DND-41 (cell line): Measurements from ENCODE around the gene AXIN1.

Experiments used
- EZH2 ChIP-seq: IDR thresholded peaks from 3 replicates; pipeline ENCODE4 v1.6.1; 2012; ENCODE audit warnings: borderline replicate concordance, low read depth, mild to moderate bottlenecking, moderate library complexity, low read length, inconsistent platforms; ENCODE audit not compliant: severe bottlenecking
- TF ChIP-seq, protein P1 (sequence below): IDR thresholded peaks from 2 replicates; pipeline ENCODE4 v1.5.1; 2012; ENCODE audit warnings: borderline replicate concordance, low read length, moderate library complexity, mild to moderate bottlenecking; ENCODE audit not compliant: poor library complexity, severe bottlenecking; ENCODE audit errors: extremely low read depth

DNA sequence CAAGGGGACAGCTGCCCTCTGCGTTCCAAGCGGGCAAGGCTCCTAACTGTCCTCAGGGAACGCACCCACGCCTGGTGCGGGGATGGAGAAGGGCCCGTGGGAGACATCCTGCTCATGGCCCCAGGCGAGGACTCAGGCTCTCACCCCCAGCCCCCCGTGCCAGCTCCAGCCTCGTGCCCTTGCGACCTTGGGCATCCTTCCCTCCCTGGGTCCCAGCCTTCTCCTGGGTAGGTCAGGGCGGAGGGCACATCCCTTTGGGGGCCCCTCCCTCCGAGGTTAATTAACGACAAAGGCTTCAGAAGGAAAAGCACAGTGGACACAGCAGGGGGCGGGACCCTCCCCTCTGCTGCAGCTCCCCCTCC lies 26.3 kb upstream of the AXIN1 start:
- TF ChIP-seq, protein P1, sequence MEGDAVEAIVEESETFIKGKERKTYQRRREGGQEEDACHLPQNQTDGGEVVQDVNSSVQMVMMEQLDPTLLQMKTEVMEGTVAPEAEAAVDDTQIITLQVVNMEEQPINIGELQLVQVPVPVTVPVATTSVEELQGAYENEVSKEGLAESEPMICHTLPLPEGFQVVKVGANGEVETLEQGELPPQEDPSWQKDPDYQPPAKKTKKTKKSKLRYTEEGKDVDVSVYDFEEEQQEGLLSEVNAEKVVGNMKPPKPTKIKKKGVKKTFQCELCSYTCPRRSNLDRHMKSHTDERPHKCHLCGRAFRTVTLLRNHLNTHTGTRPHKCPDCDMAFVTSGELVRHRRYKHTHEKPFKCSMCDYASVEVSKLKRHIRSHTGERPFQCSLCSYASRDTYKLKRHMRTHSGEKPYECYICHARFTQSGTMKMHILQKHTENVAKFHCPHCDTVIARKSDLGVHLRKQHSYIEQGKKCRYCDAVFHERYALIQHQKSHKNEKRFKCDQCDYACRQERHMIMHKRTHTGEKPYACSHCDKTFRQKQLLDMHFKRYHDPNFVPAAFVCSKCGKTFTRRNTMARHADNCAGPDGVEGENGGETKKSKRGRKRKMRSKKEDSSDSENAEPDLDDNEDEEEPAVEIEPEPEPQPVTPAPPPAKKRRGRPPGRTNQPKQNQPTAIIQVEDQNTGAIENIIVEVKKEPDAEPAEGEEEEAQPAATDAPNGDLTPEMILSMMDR, result no peak
- no peak for TF ChIP-seq EZH2
